KMS-11 (cell line): ENCODE results near the gene DNM3.

Source experiments
- H2AFZ ChIP-seq: fragments of 200-600 bp; sonication (generic); 2 replicates; pipeline ENCODE4 v1.6.1; 2016; ENCODE audit warnings: antibody characterized with exemption, mixed run types, low read depth
- H3K27ac ChIP-seq: fragments of 200-600 bp; sonication (generic); 2 replicates; pipeline ENCODE4 v1.6.1; 2016; ENCODE audit warnings: mild to moderate bottlenecking, mixed run types
- H3K27me3 ChIP-seq: fragments of 200-600 bp; sonication (generic); 2 replicates; pipeline ENCODE4 v1.6.1; 2017; ENCODE audit warnings: mild to moderate bottlenecking, low read depth, mixed run types, moderate library complexity; ENCODE audit not compliant: insufficient read depth
- H3K36me3 ChIP-seq: fragments of 200-600 bp; sonication (generic); 2 replicates; pipeline ENCODE4 v1.6.1; 2017; ENCODE audit warnings: mild to moderate bottlenecking, mixed run types; ENCODE audit not compliant: insufficient read depth
- H3K4me1 ChIP-seq: fragments of 200-600 bp; sonication (generic); 2 replicates; pipeline ENCODE4 v1.6.1; 2016; ENCODE audit warnings: mild to moderate bottlenecking, low read depth, mixed run types; ENCODE audit not compliant: poor library complexity, severe bottlenecking
- H3K4me2 ChIP-seq: fragments of 200-600 bp; sonication (generic); 2 replicates; pipeline ENCODE4 v1.7.0; 2016; ENCODE audit warnings: mild to moderate bottlenecking, mixed run types
- H3K4me3 ChIP-seq: fragments of 200-600 bp; sonication (generic); IDR thresholded peaks from 2 replicates; pipeline ENCODE4 v1.6.1; 2017; ENCODE audit warnings: low read depth, low read length, mixed read lengths; ENCODE audit not compliant: insufficient read depth
- H3K79me2 ChIP-seq: fragments of 200-600 bp; sonication (generic); 2 replicates; pipeline ENCODE4 v1.6.1; 2016; ENCODE audit warnings: low read depth, mixed run types; ENCODE audit not compliant: insufficient read depth
- H3K9ac ChIP-seq: fragments of 200-600 bp; sonication (generic); 2 replicates; pipeline ENCODE4 v1.6.1; 2016; ENCODE audit warnings: mild to moderate bottlenecking, mixed run types
- H4K20me1 ChIP-seq: fragments of 200-600 bp; sonication (generic); 2 replicates; pipeline ENCODE4 v1.6.1; 2016; ENCODE audit warnings: mild to moderate bottlenecking, mixed run types; ENCODE audit not compliant: insufficient read depth
- TF ChIP-seq, protein P1 (sequence below): fragments of 200-600 bp; sonication (generic); conservative IDR thresholded peaks from 2 replicates; pipeline ENCODE4 v1.6.1; 2017; ENCODE audit warnings: low read depth, mild to moderate bottlenecking, antibody characterized with exemption, low read length, moderate library complexity, mixed read lengths

The DNM3 gene

DNA sequence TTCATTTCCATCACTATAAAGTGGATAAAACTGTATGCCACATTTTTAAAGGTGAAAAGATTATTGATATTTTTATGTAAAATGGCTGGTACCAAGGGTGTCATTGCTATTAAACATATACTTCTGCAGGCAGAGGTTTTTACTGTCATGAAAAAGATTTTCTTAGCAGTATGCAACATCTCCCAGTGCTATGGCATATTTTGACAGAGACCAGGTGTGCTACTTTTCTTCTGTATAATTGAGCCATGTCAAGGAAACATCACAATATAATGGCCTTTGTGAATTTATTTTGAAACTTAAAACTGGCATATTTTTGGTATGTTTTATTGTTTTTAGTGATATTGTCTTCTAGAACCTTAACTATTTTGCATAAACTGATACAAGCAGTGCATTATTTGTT is 362.6 kb downstream of the DNM3 start:
- TF ChIP-seq, protein P1, sequence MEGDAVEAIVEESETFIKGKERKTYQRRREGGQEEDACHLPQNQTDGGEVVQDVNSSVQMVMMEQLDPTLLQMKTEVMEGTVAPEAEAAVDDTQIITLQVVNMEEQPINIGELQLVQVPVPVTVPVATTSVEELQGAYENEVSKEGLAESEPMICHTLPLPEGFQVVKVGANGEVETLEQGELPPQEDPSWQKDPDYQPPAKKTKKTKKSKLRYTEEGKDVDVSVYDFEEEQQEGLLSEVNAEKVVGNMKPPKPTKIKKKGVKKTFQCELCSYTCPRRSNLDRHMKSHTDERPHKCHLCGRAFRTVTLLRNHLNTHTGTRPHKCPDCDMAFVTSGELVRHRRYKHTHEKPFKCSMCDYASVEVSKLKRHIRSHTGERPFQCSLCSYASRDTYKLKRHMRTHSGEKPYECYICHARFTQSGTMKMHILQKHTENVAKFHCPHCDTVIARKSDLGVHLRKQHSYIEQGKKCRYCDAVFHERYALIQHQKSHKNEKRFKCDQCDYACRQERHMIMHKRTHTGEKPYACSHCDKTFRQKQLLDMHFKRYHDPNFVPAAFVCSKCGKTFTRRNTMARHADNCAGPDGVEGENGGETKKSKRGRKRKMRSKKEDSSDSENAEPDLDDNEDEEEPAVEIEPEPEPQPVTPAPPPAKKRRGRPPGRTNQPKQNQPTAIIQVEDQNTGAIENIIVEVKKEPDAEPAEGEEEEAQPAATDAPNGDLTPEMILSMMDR, result no peak
- no peaks in the 10 kb centered on the region for H4K20me1 ChIP-seq
- no peaks in the 10 kb centered on the region for H3K27me3 ChIP-seq
- H3K9ac ChIP-seq, result no peak overlapping the region
- H3K27ac ChIP-seq, result no peak overlapping the region
- H3K4me1 ChIP-seq, result no peaks in the 10 kb centered on the region
- H3K4me2 ChIP-seq, result no peak overlapping the region
- no peaks in the 10 kb centered on the region for H3K79me2 ChIP-seq
- H3K36me3 ChIP-seq, result no peaks in the 10 kb centered on the region
- no peak overlapping the region for H3K4me3 ChIP-seq
- H2AFZ ChIP-seq, result no peak overlapping the region

- TF ChIP-seq, protein P1, result no peak
- no peaks in the 10 kb centered on the region for H3K27me3 ChIP-seq
- H3K4me1 ChIP-seq, result no peaks in the 10 kb centered on the region
- H3K4me3 ChIP-seq, result no peak overlapping the region
- H3K79me2 ChIP-seq, result no peaks in the 10 kb centered on the region
- no peak overlapping the region for H3K4me2 ChIP-seq
- no peak overlapping the region for H2AFZ ChIP-seq
- H3K9ac ChIP-seq, result no peak overlapping the region
- H3K36me3 ChIP-seq, result no peaks in the 10 kb centered on the region
- H3K27ac ChIP-seq, result no peak overlapping the region
- H4K20me1 ChIP-seq, result no peaks in the 10 kb centered on the region
Measured at GRCh38 chr1:172206256-172206655, 365.0 kb downstream of the DNM3 start.

GRCh38 chr1:172208635-172209034 is 367.3 kb downstream of the DNM3 start:
- TF ChIP-seq, protein P1, result no peak
- no peaks in the 10 kb centered on the region for H3K4me1 ChIP-seq
- no peaks in the 10 kb centered on the region for H3K79me2 ChIP-seq
- no peak overlapping the region for H3K4me3 ChIP-seq
- no peaks in the 10 kb centered on the region for H3K36me3 ChIP-seq
- H3K4me2 ChIP-seq, result no peak overlapping the region
- no peak overlapping the region for H3K9ac ChIP-seq
- no peaks in the 10 kb centered on the region for H4K20me1 ChIP-seq
- no peak overlapping the region for H3K27ac ChIP-seq
- H3K27me3 ChIP-seq, result no peaks in the 10 kb centered on the region
- H2AFZ ChIP-seq, result no peak overlapping the region

DNA sequence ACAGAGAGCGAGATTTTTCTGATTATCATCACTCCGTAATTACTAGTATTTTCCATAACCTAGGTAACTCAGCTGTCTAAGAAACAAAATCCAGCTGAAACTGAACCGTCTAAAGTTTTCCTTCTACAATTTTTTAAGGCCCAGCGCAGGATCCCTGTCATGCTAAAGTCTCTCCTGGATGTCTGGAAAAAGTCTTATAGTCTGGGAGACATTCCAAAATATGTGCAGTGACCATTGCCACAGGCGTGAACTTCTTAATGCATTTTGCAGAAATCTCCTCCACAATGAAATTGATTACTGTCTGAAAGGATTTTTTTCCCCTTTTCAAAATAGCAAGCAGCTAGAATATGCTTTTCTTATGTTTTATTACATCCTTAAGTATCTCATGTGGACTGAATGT is 369.9 kb downstream of the DNM3 start:
- Histone ChIP-seq H3K9ac (no peak overlapping the region), H3K4me2 (no peak overlapping the region), H3K27ac (no peak overlapping the region), H3K36me3 (no peaks in the 10 kb centered on the region), H3K27me3 (no peaks in the 10 kb centered on the region), H3K4me3 (no peak overlapping the region), H3K79me2 (no peaks in the 10 kb centered on the region), H3K4me1 (no peaks in the 10 kb centered on the region), H2AFZ (no peak overlapping the region), H4K20me1 (no peaks in the 10 kb centered on the region)
- TF ChIP-seq, protein P1, result no peak
